Dermis blood vessel endothelial cell (primary cell): ENCODE results near the gene TLCD3B. TPM values are rescaled to one million over a fixed set of nuclear protein-coding genes. Genes with fewer than 3 reads are reported as not detected.

ENCODE experiments used
- DNase-seq: peaks from one replicate; pipeline ENCODE4 v3.0.0; 2010
- total RNA-seq: library from RNA; depleted of rRNA; stranded (reverse); fragments of >200 nt; gene quantifications from 2 replicates; pipeline ENCODE4 v1.2.3, GENCODE V29; 2014

TLCD3B gene
- total RNA-seq, 1 donor from 2014 or later = not detected

DNA sequence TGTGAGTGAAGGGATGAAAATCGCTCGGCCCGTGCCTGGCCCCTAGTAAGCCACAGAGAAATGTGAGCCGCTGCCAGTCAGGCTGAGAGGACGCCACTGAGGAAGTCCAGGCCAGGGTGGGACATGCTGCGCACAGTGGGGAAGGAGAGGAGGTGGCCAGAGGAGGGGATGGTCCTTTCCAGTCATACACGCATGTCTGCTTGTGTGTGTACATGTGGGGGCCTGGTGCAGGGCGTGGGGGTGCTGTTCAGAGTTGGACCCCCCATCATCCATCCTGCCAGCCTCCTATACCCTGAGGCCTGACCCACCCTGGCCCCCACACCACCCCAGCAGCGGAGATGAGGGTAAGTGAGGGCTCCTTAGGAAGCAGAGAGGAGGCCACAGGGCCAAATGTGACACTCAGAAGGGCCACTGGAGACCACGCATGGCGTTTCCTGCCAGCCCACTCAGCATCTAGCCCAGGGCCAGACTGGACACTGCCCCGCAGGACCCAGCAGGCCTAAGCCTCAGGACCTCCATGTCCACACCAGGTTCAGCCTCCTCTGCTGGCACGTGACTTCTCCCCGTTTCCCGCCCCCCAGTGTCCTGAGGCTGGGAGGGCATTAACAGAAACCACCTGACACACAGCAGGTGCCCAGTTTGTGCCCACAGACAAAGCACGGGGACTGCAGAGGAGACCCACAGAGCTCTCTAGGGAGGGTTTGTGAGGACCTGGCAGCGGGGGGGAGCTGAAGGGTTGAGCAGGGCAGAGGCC lies 27.2 kb downstream of the TLCD3B start:
- DNase-seq = no peak

- no peak for DNase-seq
Observed at GRCh38 chr16:30002614-30003346, 28.3 kb downstream of the TLCD3B start.

DNA sequence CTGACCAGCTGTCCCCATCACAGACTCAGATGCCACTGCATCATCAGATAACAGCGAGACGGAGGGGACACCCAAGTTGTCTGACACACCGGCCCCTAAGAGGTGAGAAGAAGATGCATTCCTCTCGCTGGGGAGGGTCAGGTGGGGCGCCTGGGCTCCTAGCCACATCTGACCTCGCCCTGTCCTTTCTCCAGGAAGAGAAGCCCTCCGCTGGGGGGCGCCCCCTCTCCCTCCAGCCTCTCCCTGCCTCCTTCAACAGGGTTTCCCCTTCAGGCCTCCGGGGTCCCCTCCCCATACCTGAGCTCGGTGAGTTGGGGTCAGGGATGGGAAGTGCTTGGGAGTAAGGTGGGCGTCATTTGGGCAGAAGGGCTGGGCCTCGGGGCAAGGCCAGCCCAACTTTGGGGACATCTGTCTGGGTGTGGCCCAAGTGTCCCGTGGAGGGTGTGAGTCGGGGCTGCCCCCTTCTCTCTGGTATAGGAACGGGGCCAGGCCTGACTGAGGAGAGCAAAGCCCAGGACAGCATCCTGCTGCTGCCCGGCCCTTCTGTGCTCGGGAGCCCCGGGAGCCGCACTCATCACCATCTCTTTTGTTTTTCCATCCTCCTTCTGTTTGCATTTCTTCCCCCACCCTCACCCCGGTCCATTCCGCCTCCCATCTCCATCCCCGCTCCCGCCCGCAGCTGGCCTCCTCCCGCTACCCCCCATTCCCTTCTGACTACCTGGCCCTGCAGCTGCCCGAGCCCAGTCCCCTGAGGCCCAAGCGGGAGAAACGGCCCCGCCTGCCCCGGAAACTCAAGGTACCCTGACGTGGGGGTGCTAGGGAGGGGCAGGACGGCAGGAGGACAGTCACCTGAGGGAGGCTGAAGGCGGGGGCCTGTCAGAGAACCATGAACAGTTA lies 30.1 kb downstream of the TLCD3B start:
- DNase-seq = no peak

DNA sequence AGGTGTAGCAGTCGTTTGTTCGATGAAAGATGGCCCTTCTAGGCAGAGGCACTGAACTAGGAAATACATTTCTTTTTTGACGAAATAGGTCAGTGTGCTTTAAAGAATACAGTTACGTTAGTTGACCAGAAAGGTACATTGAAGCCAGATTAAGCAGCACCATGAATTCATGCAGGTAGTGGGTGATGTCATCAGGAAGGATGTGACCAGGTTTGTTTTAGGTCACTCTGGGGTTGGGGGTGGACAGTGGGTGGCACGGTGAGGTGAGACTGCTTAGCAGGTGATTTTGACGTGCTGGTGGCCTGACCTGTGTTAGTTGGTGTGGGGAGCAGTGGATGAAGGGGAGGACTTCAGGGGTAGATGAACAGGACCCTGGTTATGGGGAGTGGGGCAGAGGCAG lies 31.5 kb downstream of the TLCD3B start:
- no peak for DNase-seq

- DNase-seq = no peak
Observed at GRCh38 chr16:29996766-29997250, 34.3 kb downstream of the TLCD3B start.

GRCh38 chr16:29995911-29996765 lies 34.9 kb downstream of the TLCD3B start, which contains the start of gene INO80E:
TSS of gene INO80E (plus strand) at chr16:29996241. CDS start at chr16:29996311, 70 bp downstream.
- peak; percentile 97 for DNase-seq

DNA sequence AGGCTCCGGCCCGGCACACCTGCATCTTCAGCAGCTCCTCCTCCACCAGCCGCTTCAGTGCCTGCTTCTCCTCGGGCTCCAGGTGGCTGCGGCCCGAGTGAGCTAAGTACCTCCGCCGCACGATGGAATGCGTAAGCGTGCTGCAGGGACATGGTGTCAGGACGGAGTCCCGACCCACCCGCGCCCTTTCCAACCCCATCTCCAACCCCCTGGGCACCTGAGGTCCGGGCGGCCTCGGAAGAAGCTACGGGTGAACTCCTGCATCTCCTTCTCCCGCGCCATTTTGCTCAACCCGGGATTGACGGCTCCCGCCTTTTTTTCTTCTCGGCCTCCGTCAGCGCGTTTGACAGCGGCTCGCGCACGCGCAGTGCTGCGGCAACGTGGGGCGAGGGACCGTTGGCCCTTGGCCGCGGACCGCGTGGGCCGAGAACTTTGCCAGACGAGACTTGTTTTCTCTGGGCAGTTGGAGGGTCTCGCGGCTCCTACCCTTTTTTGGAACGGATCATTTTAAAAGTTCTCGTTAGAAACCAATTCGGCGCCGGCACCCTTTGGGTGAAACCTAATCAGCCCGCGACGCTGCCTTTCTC lies 35.7 kb downstream of the TLCD3B start, which contains the start of gene HIRIP3:
HIRIP3 (minus strand) TSS at position 294 of the 587 bp plus-strand sequence; CDS start at position 282, 12 bp downstream.
- peak; percentile 83 for DNase-seq

- peak; percentile 45 for DNase-seq
Observed at GRCh38 chr16:29994600-29995323, 36.3 kb downstream of the TLCD3B start.

- no peak for DNase-seq
Observed at GRCh38 chr16:29993903-29994599, 37.0 kb downstream of the TLCD3B start.

DNA sequence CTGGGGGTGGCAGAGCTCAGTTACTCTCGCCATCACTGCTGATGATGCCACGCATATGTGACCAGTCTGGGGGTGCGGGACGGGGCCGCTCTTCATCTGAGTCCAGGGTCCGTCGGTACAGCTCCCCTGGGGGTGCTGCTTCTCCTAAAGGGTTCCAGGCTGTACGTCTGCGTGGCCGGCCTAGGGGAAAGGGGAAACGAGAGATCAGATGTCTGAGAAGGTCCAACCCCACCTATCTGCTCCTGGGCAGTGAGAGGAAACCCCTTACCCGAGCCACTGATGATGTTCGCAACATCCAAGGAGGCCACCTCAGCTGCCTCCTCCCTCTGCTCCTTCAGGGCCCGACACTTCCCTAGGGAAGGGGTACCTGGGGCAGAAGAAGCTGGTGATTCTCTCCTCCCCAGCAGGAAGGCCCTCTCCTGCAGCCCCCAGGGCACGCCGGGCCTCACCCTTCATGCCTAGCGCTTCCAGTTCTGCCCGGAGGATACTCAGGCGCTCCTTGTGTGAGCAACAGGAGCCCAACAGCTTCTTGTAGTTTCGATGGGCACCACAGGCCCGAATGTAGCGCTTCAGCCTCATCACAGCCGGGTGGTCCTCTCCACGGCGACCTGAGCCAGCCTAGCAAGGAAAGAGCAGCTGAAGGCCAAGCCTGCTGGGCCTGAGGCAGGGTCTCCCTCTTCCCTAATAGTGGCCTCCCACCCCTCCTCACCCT lies 37.7 kb downstream of the TLCD3B start:
- no peak for DNase-seq

GRCh38 chr16:29992344-29992967 lies 38.6 kb downstream of the TLCD3B start:
- no peak for DNase-seq

DNA sequence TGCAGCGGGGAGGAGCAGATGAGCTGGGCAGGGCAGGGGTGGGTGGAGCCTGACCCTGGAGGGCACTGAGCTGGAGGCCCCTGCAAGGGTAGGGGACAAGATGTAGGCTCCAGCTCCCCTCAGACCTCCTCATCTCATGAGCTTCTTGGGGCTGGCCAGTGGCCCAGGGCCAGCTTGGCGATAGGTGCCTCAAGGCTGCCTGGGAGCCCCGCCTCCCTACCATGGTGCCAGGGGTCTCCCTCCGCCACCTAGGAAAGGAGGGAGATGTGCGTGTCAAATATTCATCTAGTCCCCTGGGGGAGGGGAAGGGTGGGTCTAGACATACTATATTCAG lies 39.5 kb downstream of the TLCD3B start:
- no peak for DNase-seq

DNA sequence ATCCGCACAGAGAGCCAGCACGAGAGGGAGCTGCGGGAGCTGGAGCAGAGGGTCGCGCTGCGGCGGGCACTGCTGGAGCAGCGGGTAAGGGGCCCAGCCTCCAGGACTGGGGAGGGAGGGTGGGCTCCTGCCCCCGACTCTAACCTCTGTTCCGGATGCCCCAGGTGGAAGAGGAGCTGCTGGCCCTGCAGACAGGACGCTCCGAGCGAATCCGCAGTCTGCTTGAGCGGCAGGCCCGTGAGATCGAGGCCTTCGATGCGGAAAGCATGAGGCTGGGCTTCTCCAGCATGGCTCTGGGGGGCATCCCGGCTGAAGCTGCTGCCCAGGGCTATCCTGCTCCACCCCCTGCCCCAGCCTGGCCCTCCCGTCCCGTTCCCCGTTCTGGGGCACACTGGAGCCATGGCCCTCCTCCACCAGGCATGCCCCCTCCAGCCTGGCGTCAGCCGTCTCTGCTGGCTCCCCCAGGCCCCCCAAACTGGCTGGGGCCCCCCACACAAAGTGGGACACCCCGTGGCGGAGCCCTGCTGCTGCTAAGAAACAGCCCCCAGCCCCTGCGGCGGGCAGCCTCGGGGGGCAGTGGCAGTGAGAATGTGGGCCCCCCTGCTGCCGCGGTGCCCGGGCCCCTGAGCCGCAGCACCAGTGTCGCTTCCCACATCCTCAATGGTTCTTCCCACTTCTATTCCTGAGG lies 40.0 kb downstream of the TLCD3B start:
- no peak for DNase-seq

DNA sequence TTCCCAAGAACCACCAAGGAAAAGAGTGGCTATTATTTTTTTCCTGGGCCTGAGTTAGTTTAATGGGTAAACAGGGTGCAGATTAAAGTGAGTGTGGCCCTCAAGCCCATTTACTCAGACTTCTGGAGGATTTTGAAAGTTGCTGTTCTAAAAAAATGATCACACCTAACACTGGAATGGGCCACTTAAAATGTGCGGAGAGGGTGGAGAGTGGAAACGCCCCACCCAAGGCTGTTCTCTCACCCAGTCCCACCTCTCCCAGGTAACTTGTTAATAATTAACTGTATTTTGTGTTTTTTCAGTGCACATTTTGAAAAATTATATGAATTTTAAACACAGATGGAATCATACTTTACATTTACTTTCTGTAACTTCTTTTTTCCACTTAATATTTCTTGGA lies 41.0 kb downstream of the TLCD3B start:
- no peak for DNase-seq

- DNase-seq = no peak
Observed at GRCh38 chr16:29989111-29989858, 41.8 kb downstream of the TLCD3B start.

DNA sequence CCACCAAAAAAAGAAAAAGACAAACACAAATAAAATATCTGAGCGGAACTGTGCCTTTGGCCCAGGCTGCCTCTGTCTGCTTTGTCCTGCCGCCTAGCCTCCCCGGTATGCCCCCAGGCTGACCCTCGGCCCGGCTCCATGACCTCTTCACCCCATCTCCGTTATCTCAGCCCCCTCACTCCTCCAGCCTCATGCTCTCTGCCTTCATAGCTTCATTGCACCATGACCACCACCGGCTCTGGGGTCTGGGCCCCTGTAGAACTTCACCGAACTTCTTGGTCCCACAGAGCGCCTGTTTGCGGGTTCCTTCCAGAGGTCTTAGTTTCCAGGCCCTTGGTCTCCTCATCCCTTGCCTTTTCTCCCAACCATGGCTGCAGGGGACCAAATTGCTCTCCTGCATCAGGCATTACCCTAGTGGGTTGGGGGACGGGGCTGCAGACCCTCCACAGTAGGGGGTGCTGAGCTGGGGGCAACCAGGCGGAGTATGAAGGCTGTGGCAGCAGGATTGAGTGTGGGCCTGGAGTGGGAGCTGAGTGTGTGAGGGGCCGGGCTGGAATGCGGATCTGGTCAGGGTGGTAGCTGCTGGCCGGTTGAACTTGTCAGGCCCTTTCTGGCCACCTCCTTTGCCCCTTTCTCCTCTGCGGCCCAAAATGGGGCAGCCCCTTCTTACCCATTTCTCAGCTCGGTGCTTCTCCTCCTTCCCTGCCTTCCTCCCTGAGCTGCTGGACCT lies 42.6 kb downstream of the TLCD3B start:
- DNase-seq = no peak
